ENCODE measurements around the gene TNFSF10. TPM values are rescaled to one million over a fixed set of nuclear protein-coding genes. Genes with fewer than 3 reads are reported as not detected.
A peak's percentile ranks its signal among the peaks of the same experiment; 100 is the strongest.
"Not testable (repeated sequence)": the region's sequence is repeated elsewhere in the genome, so short reads cannot be mapped to it uniquely, and the experiment has no call there.

The TNFSF10 gene
- total and polyA plus RNA-seq, 12 donors: 15.3 to 518 (median 56.9) TPM

- Histone ChIP-seq H3K36me3 (replicated peaks in 1 of 2) (peaks cover 0 to 9% of the 10 kb centered on the region in 2 donors), H3K27ac (no peak overlapping the region), H3K9me3 (replicated peaks in 1 of 3) (peaks cover 0 to 6% (median 0%) of the 10 kb centered on the region in 3 donors), H3K4me3 (no peak overlapping the region), H3K27me3 (no peaks in the 10 kb centered on the region), H3K4me1 (replicated peaks in 1 of 2) (no peaks in the 10 kb centered on the region)
- intact Hi-C loops (cut with DNase I): no loop called here
- no peak for DNase-seq
- TF ChIP-seq POLR2A (IDR thresholded peaks at IDR 0.05): no peak
- TF ChIP-seq, protein P1, sequence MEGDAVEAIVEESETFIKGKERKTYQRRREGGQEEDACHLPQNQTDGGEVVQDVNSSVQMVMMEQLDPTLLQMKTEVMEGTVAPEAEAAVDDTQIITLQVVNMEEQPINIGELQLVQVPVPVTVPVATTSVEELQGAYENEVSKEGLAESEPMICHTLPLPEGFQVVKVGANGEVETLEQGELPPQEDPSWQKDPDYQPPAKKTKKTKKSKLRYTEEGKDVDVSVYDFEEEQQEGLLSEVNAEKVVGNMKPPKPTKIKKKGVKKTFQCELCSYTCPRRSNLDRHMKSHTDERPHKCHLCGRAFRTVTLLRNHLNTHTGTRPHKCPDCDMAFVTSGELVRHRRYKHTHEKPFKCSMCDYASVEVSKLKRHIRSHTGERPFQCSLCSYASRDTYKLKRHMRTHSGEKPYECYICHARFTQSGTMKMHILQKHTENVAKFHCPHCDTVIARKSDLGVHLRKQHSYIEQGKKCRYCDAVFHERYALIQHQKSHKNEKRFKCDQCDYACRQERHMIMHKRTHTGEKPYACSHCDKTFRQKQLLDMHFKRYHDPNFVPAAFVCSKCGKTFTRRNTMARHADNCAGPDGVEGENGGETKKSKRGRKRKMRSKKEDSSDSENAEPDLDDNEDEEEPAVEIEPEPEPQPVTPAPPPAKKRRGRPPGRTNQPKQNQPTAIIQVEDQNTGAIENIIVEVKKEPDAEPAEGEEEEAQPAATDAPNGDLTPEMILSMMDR (IDR thresholded peaks at IDR 0.05): no peak
Observed at GRCh38 chr3:172501540-172501939, 21.7 kb downstream of the TNFSF10 start.

- H3K27ac ChIP-seq: not testable (repeated sequence)
Observed at GRCh38 chr3:172490198-172490669, 33.0 kb downstream of the TNFSF10 start.

DNA sequence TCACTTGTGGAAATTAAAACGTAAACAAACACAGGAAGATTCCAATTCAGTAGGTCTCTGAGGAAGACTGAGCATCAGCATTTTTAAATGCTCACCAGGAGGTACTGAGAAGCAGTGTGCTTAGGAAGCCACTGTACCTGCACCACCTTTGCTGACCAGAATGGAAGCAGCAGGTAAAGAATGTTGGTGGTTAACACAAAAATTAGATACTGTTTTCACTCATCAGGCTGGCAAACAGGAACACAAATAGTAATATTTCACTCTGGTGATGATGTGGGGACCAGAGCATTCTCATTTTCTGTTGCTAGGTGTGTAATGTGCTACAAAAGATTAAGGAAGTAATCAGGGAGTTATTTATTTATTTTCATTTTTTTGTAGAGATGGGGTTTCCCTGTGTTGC lies 45.1 kb downstream of the TNFSF10 start:
- Histone ChIP-seq H3K9me3 (replicated peaks in 1 of 3) (no peaks in the 10 kb centered on the region), H3K4me1 (replicated peaks in 1 of 2) (no peaks in the 10 kb centered on the region), H3K4me3 (no peak overlapping the region), H3K36me3 (replicated peaks in 1 of 2) (no peaks in the 10 kb centered on the region), H3K27me3 (no peaks in the 10 kb centered on the region), H3K27ac (no peak overlapping the region)
- WGBS, 4 donors: 56 to 63% (median 60%) methylated on average over 1 of the region's 1 CpG
- intact Hi-C loops (cut with DNase I): no loop called here
- no peak for DNase-seq
- TF ChIP-seq, protein P1 (IDR thresholded peaks at IDR 0.05): no peak
- TF ChIP-seq POLR2A (IDR thresholded peaks at IDR 0.05): no peak

More at GRCh38 chr3:172490198-172490669, 33.0 kb downstream of the TNFSF10 start:
- DNase-seq: peak; percentile 67 to 94 (median 86)
- H3K4me3 ChIP-seq; H3K4me1 ChIP-seq (replicated peaks in 1 of 2); H3K27me3 ChIP-seq; H3K9me3 ChIP-seq (replicated peaks in 1 of 3); H3K36me3 ChIP-seq (replicated peaks in 1 of 2); intact Hi-C loops (cut with DNase I): not testable (repeated sequence)
- 20 to 25% (median 22%) methylated on average over 4 of the region's 4 CpGs for WGBS, 4 donors
- TF ChIP-seq, protein P1 (IDR thresholded peaks at IDR 0.05): peak; percentile 71 to 93 (median 87)

DNA sequence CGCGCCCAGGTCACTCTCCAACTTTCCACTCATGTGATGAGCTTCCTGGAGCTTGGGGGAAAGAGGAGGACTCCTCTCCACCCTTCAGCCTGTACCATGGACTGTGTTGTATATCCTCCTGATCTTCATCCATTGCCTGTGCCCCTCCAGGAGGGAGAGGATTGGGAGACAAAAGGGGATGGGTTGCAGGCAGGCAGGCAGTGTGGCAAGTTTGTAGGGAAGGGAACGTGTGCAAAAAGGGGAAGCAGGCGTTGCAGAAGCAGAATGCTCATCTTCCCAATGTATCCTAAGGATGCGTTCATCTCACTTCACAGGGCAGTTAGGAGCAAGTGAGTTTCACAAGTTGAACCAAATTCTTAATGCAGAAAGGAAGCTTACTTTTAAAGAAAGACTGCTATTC lies 46.9 kb downstream of the TNFSF10 start:
- Histone ChIP-seq H3K36me3 (replicated peaks in 1 of 2) (no peaks in the 10 kb centered on the region), H3K9me3 (replicated peaks in 1 of 3) (no peaks in the 10 kb centered on the region), H3K27me3 (no peaks in the 10 kb centered on the region), H3K4me1 (replicated peaks in 1 of 2) (no peaks in the 10 kb centered on the region), H3K27ac (peak overlapping the region in 1 of 5 donors; percentile 39), H3K4me3 (peak overlapping the region in 1 of 4 donors; percentile 59)
- WGBS, 4 donors: 56 to 79% (median 62%) methylated on average over 3 to 5 of the region's 5 CpGs
- TF ChIP-seq POLR2A (IDR thresholded peaks at IDR 0.05): no peak
- TF ChIP-seq, protein P1 (IDR thresholded peaks at IDR 0.05): no peak
- DNase-seq: no peak
- intact Hi-C loops (cut with DNase I): no loop called here

Measured in adrenal gland (tissue), 12 donors.